Measurements from ENCODE around the gene TFAP2E. TPM values are rescaled to one million over a fixed set of nuclear protein-coding genes. Genes with fewer than 3 reads are reported as not detected.

The TFAP2E gene
- total RNA-seq, 1 experiment from 2014 or later: 0.26 TPM

DNA sequence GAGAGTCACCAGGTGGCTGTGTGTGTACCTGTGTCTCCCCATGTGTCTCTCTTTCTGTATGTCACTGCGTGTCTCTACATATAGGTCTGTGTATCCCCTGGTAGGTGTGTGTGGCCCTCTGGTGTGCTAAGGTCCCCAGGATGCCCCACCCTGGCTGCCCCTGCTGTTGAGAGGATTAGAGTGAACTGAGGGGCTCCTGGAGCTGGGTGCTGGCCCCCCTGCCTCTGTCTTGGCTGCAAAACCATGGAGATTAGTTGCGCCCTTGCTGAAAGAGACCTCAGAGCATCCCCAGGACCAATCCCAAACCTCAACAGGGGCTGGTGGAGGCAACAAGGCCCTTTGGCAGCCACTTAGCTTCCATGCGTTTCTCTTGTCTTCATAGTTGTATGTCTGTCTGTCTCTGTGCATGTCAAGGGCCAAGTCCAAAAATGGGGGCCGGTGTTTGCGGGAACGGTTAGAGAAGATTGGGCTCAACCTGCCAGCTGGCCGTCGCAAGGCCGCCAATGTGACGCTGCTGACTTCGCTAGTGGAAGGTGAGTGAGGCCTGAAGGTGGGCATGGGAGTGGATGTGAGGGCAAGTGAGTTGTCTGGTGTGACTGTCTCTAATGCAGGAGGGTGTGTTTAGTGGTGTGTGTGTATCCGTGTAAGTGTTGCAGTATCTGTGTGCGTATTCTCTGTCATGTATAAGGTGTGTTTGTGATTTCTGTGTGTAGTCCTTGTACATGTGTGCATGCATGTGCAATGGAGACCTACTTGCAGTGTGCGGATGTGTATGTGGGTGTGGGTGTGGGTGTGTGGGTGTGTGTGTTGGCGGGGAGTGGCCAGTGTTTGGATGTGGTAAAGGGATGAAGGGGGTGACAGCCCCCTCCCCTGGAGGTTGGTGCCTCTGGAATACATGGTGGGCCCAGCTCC is 16.7 kb downstream of the TFAP2E start:
- no peaks in the 10 kb centered on the region for H3K36me3 ChIP-seq (ENCODE audit: low read depth, low read length)
- ChIA-PET POLR2A (ENCODE audit: unreplicated experiment) (interaction anchor here (0.6 kb wide), 1 partner anchor 10 kb away, joined by 5 read pairs; no protein-coding TSS in a partner anchor), CTCF (interaction anchor here (0.6 kb wide), 1 partner anchor 125 kb away, joined by 4 read pairs; no protein-coding TSS in a partner anchor)
- no TSS peak for BruUV-seq (replicated peaks)
- no peaks in the 10 kb centered on the region for H3K9me2 ChIP-seq (replicated peaks; ENCODE audit: low read length)
- no peaks in the 10 kb centered on the region for H3K27me3 ChIP-seq (ENCODE audit: low read length)
- H3K27ac ChIP-seq (ENCODE audit: low read length): no peak overlapping the region
- DNase-seq (no peak), ATAC-seq (no peak)
- no peak overlapping the region for H2AFZ ChIP-seq (ENCODE audit: low read length)
- no peaks in the 10 kb centered on the region for H3K79me2 ChIP-seq (ENCODE audit: low read length)
- TF ChIP-seq EZH2 (IDR thresholded peaks at IDR 0.05; ENCODE audit: low read length, unreplicated experiment) (no peak), EZH2phosphoT487 (IDR thresholded peaks at IDR 0.05; ENCODE audit: borderline replicate concordance, low read length) (no peak)
- TF ChIP-seq, protein P1, sequence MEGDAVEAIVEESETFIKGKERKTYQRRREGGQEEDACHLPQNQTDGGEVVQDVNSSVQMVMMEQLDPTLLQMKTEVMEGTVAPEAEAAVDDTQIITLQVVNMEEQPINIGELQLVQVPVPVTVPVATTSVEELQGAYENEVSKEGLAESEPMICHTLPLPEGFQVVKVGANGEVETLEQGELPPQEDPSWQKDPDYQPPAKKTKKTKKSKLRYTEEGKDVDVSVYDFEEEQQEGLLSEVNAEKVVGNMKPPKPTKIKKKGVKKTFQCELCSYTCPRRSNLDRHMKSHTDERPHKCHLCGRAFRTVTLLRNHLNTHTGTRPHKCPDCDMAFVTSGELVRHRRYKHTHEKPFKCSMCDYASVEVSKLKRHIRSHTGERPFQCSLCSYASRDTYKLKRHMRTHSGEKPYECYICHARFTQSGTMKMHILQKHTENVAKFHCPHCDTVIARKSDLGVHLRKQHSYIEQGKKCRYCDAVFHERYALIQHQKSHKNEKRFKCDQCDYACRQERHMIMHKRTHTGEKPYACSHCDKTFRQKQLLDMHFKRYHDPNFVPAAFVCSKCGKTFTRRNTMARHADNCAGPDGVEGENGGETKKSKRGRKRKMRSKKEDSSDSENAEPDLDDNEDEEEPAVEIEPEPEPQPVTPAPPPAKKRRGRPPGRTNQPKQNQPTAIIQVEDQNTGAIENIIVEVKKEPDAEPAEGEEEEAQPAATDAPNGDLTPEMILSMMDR (conservative IDR thresholded peaks at IDR 0.05; ENCODE audit: low read depth, low read length): no peak
- H3K9me3 ChIP-seq (ENCODE audit: low read length): no peaks in the 10 kb centered on the region
- intact Hi-C loops (cut with micrococcal nuclease): no loop called here
- no peaks in the 10 kb centered on the region for H3K4me1 ChIP-seq (ENCODE audit: insufficient read depth, low read length)
- no peaks in the 10 kb centered on the region for H3F3A ChIP-seq (ENCODE audit: low read length, unreplicated experiment)
- H3K4me2 ChIP-seq (ENCODE audit: low read length): no peak overlapping the region
- H4K20me1 ChIP-seq (ENCODE audit: low read length): no peaks in the 10 kb centered on the region
- H3K9ac ChIP-seq (ENCODE audit: low read length): no peak overlapping the region
- H3K4me3 ChIP-seq (ENCODE audit: low read length): no peak overlapping the region

DNA sequence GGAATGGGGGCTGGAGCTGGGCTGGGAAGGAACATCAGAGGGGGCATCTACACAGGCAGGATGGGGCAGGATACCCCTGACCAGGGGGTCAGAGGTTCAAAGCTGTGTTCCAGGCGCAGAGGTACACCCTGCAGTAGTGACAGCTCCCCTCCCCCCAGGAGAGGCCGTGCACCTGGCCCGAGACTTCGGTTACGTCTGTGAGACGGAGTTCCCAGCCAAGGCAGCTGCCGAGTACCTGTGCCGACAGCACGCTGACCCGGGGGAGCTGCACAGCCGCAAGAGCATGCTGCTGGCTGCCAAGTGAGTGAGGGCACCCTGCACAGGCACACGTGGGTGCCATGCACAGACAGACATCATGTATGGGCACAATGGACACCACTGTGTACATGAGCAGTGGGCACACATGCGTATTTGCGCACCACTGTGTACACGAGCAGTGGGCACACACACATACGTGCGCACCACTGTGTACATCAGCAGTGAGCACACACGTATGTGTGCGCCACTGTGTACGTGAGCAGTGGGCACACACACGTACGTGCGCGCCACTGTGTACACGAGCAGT is 17.4 kb downstream of the TFAP2E start:
- ATAC-seq (no peak), DNase-seq (no peak)
- no peak overlapping the region for H3K27ac ChIP-seq (ENCODE audit: low read length)
- H3F3A ChIP-seq (ENCODE audit: low read length, unreplicated experiment): no peaks in the 10 kb centered on the region
- H2AFZ ChIP-seq (ENCODE audit: low read length): no peak overlapping the region
- H3K9me3 ChIP-seq (ENCODE audit: low read length): no peaks in the 10 kb centered on the region
- no peaks in the 10 kb centered on the region for H4K20me1 ChIP-seq (ENCODE audit: low read length)
- H3K4me1 ChIP-seq (ENCODE audit: insufficient read depth, low read length): no peaks in the 10 kb centered on the region
- no peak overlapping the region for H3K4me3 ChIP-seq (ENCODE audit: low read length)
- POLR2A ChIA-PET (ENCODE audit: unreplicated experiment): no interaction called here
- no peak overlapping the region for H3K4me2 ChIP-seq (ENCODE audit: low read length)
- H3K79me2 ChIP-seq (ENCODE audit: low read length): no peaks in the 10 kb centered on the region
- TF ChIP-seq EZH2phosphoT487 (IDR thresholded peaks at IDR 0.05; ENCODE audit: borderline replicate concordance, low read length): no peak
- TF ChIP-seq, protein P1 (conservative IDR thresholded peaks at IDR 0.05; ENCODE audit: low read depth, low read length): no peak
- TF ChIP-seq EZH2 (IDR thresholded peaks at IDR 0.05; ENCODE audit: low read length, unreplicated experiment): no peak
- H3K9ac ChIP-seq (ENCODE audit: low read length): no peak overlapping the region
- no peaks in the 10 kb centered on the region for H3K9me2 ChIP-seq (replicated peaks; ENCODE audit: low read length)
- H3K27me3 ChIP-seq (ENCODE audit: low read length): no peaks in the 10 kb centered on the region
- no TSS peak for BruUV-seq (replicated peaks)
- CTCF ChIA-PET: no interaction called here
- H3K36me3 ChIP-seq (ENCODE audit: low read depth, low read length): no peaks in the 10 kb centered on the region
- intact Hi-C loops (cut with micrococcal nuclease): no loop called here

DNA sequence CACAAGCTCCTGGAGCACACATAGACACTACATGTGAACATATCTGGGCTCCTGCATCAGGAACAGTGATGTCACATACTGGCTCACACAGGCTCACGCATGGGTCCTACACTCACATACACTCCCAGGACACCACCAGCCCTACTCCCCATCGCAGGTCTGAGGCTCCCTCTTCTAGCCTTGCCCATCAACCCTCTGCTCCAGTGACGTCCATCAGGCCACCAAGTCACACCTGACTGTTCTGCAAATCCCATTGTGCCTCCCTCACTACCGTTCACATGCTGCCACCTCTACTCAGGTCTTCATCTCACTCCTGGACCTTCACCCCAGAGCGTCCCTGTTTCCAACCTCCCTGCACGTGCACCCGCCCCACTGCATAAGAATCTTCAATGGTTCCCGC is 18.1 kb downstream of the TFAP2E start:
- H3K27me3 ChIP-seq (ENCODE audit: low read length): no peaks in the 10 kb centered on the region
- DNase-seq (no peak), ATAC-seq (no peak)
- H3K79me2 ChIP-seq (ENCODE audit: low read length): no peaks in the 10 kb centered on the region
- CTCF ChIA-PET: no interaction called here
- TF ChIP-seq EZH2 (IDR thresholded peaks at IDR 0.05; ENCODE audit: low read length, unreplicated experiment) (no peak), EZH2phosphoT487 (IDR thresholded peaks at IDR 0.05; ENCODE audit: borderline replicate concordance, low read length) (no peak)
- TF ChIP-seq, protein P1 (conservative IDR thresholded peaks at IDR 0.05; ENCODE audit: low read depth, low read length): no peak
- no peak overlapping the region for H3K27ac ChIP-seq (ENCODE audit: low read length)
- POLR2A ChIA-PET (ENCODE audit: unreplicated experiment): no interaction called here
- no peaks in the 10 kb centered on the region for H4K20me1 ChIP-seq (ENCODE audit: low read length)
- H3K4me2 ChIP-seq (ENCODE audit: low read length): no peak overlapping the region
- H3K36me3 ChIP-seq (ENCODE audit: low read depth, low read length): no peaks in the 10 kb centered on the region
- BruUV-seq (replicated peaks): no TSS peak
- H3K9ac ChIP-seq (ENCODE audit: low read length): no peak overlapping the region
- intact Hi-C loops (cut with micrococcal nuclease): no loop called here
- no peak overlapping the region for H3K4me3 ChIP-seq (ENCODE audit: low read length)
- H2AFZ ChIP-seq (ENCODE audit: low read length): no peak overlapping the region
- H3K9me3 ChIP-seq (ENCODE audit: low read length): no peaks in the 10 kb centered on the region
- H3K9me2 ChIP-seq (replicated peaks; ENCODE audit: low read length): no peaks in the 10 kb centered on the region
- H3F3A ChIP-seq (ENCODE audit: low read length, unreplicated experiment): no peaks in the 10 kb centered on the region
- H3K4me1 ChIP-seq (ENCODE audit: insufficient read depth, low read length): no peaks in the 10 kb centered on the region

All from PC-3 (cell line).